HepG2 (cell line): Measurements from ENCODE around the gene CYLD. TPM values are rescaled to one million over a fixed set of nuclear protein-coding genes. Genes with fewer than 3 reads are reported as not detected.

Experiments used
- ARHGAP35 ChIP-seq: sonication (generic); formaldehyde crosslinking; IDR thresholded peaks from 2 replicates; pipeline ENCODE4 v1.9.0; 2022; ENCODE audit warnings: mild to moderate bottlenecking, inconsistent platforms, moderate library complexity, missing genetic modification reagents, borderline replicate concordance
- CENPT ChIP-seq: sonication (generic); formaldehyde crosslinking; IDR thresholded peaks from 2 replicates; pipeline ENCODE4 v1.8.0; 2022; ENCODE audit warnings: low read depth, mild to moderate bottlenecking, moderate library complexity, missing genetic modification reagents
- FOXM1 ChIP-seq: sonication (generic); formaldehyde crosslinking; IDR thresholded peaks from 2 replicates; pipeline ENCODE4 v1.5.0; 2020; ENCODE audit warnings: missing genetic modification reagents
- GTF2F1 ChIP-seq: fragments of 150-350 bp; IDR thresholded peaks from 2 replicates; pipeline ENCODE4 v1.6.1; 2014; ENCODE audit warnings: low read length
- ISL2 ChIP-seq: sonication (generic); formaldehyde crosslinking; IDR thresholded peaks from 2 replicates; pipeline ENCODE4 v1.5.0; 2020; ENCODE audit warnings: missing genetic modification reagents
- REL ChIP-seq: sonication (generic); formaldehyde crosslinking; conservative IDR thresholded peaks from 2 replicates; pipeline ENCODE4 v1.8.0; 2022; ENCODE audit warnings: mild to moderate bottlenecking, missing genetic modification reagents, moderate library complexity
- SOX6 ChIP-seq, 2 experiments: fragments of 450-650 bp in 1 of 2; sonication (generic) in 1 of 2; formaldehyde crosslinking in 1 of 2; IDR thresholded peaks; 2 replicates each; pipeline versions ENCODE4 v1.4.0 to v1.6.1; 2017 to 2020; ENCODE audit warnings: antibody characterized with exemption in 1 of 2, mild to moderate bottlenecking in 1 of 2, missing genetic modification reagents in 1 of 2
- ZIK1 ChIP-seq: sonication (generic); formaldehyde crosslinking; IDR thresholded peaks from 2 replicates; pipeline ENCODE4 v1.5.0; 2020; ENCODE audit warnings: mild to moderate bottlenecking, low read depth, missing genetic modification reagents, borderline replicate concordance
- ZNF44 ChIP-seq: sonication (generic); formaldehyde crosslinking; IDR thresholded peaks from 2 replicates; pipeline ENCODE4 v1.5.1; 2020; ENCODE audit warnings: mild to moderate bottlenecking, missing genetic modification reagents
- ZNF772 ChIP-seq: sonication (generic); formaldehyde crosslinking; IDR thresholded peaks from 2 replicates; pipeline ENCODE4 v1.5.0; 2020; ENCODE audit warnings: mild to moderate bottlenecking, missing genetic modification reagents
- ZSCAN5A ChIP-seq: sonication (generic); formaldehyde crosslinking; IDR thresholded peaks from 2 replicates; pipeline ENCODE4 v1.8.0; 2022; ENCODE audit warnings: mild to moderate bottlenecking, missing genetic modification reagents, borderline replicate concordance
- polyA plus RNA-seq, 8 experiments: library from polyadenylated mRNA; depleted of rRNA in 3 of 8; stranded (reverse) in 7 of 8; unstranded in 1 of 8; fragments of >200 nt; fragmentation: Illumina TruSeq in 4 of 8; extraction: Trizol in 4 of 8; gene quantifications; 2 replicates each; pipeline versions ENCODE4 v1.2.1 to v1.2.3, GENCODE V29; 2011 to 2016; ENCODE audit warnings: low read depth in 4 of 8, missing spikeins in 1 of 8, mixed read lengths in 1 of 8; ENCODE audit not compliant: insufficient read depth in 1 of 8
- total RNA-seq, 5 experiments: library from RNA; depleted of rRNA; stranded (reverse); fragments of >200 nt; fragmentation: Illumina TruSeq; extraction: Trizol; gene quantifications; 2 replicates each; pipeline ENCODE4 v1.2.3, GENCODE V29; 2016; ENCODE audit warnings: low read depth in 1 of 5
- TF ChIP-seq, protein P1 (sequence below), 2 experiments: sonication (generic) in 1 of 2; formaldehyde crosslinking in 1 of 2; IDR thresholded peaks; 2 replicates each; pipeline versions ENCODE4 v1.5.1 to v1.6.1; 2011 to 2020; ENCODE audit warnings: borderline replicate concordance in 1 of 2, low read depth in 1 of 2, low read length in 1 of 2, mild to moderate bottlenecking in 1 of 2, missing genetic modification reagents in 1 of 2, moderate library complexity in 1 of 2

CYLD gene
- total and polyA plus RNA-seq, 2 of the 13 experiments (the other 11 are each of a cell fraction or from before 2014, with no cell fraction given), result 6.1 to 11.4 TPM

DNA sequence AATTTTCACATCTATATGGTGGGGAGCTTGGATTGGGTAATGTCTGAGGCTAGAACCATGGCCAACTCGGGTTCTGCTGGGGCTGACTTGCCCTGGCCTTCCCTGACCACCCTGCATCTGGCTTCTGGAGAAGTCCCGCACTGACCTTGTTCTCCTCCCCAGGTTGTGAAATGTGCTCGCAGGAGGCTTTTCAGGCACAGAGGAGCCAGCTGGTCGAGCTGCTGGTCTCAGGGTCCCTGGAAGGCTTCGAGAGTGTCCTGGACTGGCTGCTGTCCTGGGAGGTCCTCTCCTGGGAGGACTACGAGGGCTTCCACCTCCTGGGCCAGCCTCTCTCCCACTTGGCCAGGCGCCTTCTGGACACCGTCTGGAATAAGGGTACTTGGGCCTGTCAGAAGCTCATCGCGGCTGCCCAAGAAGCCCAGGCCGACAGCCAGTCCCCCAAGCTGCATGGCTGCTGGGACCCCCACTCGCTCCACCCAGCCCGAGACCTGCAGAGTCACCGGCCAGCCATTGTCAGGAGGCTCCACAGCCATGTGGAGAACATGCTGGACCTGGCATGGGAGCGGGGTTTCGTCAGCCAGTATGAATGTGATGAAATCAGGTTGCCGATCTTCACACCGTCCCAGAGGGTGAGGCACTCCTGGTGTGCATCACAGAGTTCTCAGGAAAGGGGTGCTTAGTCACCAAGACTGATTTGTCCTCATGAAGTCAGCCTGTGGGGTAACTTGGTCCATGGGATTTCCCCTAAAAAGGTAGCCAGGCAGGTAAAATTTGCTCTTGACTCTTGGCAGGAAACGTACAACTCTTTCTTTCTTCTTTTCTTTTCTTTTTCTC lies 42.3 kb upstream of the CYLD start (continued):
- TF ChIP-seq SOX6 (IDR thresholded peaks at IDR 0.05), result no peak
- no peak for TF ChIP-seq SOX6 (CRISPR knock-in tag; IDR thresholded peaks at IDR 0.05)
- TF ChIP-seq ISL2 (CRISPR knock-in tag), result 0 out of 2 replicates have a peak, but pooled peaks have one; percentile 23
- no peak for TF ChIP-seq ARHGAP35 (CRISPR knock-in tag)
- TF ChIP-seq, protein P1, sequence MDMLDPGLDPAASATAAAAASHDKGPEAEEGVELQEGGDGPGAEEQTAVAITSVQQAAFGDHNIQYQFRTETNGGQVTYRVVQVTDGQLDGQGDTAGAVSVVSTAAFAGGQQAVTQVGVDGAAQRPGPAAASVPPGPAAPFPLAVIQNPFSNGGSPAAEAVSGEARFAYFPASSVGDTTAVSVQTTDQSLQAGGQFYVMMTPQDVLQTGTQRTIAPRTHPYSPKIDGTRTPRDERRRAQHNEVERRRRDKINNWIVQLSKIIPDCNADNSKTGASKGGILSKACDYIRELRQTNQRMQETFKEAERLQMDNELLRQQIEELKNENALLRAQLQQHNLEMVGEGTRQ (IDR thresholded peaks at IDR 0.05; ENCODE audit: low read depth, low read length), result no peak
- TF ChIP-seq, protein P1 (CRISPR knock-in tag; IDR thresholded peaks at IDR 0.05; ENCODE audit: borderline replicate concordance), result no peak
- peak; percentile 67; the same call in 1 of the 2 replicates for TF ChIP-seq ZIK1 (CRISPR knock-in tag)
- TF ChIP-seq ZSCAN5A (CRISPR knock-in tag), result no peak
- TF ChIP-seq REL (CRISPR knock-in tag), result no peak
- no peak for TF ChIP-seq ZNF772 (CRISPR knock-in tag)
- TF ChIP-seq CENPT (CRISPR knock-in tag), result no peak
- no peak for TF ChIP-seq GTF2F1
- no peak for TF ChIP-seq ZNF44 (CRISPR knock-in tag)
- TF ChIP-seq FOXM1, result no peak
